Body of pancreas (tissue), 4 donors: ENCODE measurements around the gene RAB11FIP4.

Experiments
- POLR2A ChIP-seq, 3 donors: fragments of 450-650 bp; IDR thresholded peaks; one replicate each; pipeline ENCODE4 v1.6.1; 2016; ENCODE audit warnings: antibody characterized with exemption in 3 of 3, mild to moderate bottlenecking in 2 of 3
- TF ChIP-seq, protein P1 (sequence below), 7 experiments: fragments of 450-650 bp in 4 of 7; fragments of 200-600 bp in 3 of 7; sonication (generic) in 3 of 7; IDR thresholded peaks; one replicate each; pipeline ENCODE4 v1.5.1; 2016 to 2019; ENCODE audit warnings: antibody characterized with exemption in 7 of 7

- TF ChIP-seq, protein P1, sequence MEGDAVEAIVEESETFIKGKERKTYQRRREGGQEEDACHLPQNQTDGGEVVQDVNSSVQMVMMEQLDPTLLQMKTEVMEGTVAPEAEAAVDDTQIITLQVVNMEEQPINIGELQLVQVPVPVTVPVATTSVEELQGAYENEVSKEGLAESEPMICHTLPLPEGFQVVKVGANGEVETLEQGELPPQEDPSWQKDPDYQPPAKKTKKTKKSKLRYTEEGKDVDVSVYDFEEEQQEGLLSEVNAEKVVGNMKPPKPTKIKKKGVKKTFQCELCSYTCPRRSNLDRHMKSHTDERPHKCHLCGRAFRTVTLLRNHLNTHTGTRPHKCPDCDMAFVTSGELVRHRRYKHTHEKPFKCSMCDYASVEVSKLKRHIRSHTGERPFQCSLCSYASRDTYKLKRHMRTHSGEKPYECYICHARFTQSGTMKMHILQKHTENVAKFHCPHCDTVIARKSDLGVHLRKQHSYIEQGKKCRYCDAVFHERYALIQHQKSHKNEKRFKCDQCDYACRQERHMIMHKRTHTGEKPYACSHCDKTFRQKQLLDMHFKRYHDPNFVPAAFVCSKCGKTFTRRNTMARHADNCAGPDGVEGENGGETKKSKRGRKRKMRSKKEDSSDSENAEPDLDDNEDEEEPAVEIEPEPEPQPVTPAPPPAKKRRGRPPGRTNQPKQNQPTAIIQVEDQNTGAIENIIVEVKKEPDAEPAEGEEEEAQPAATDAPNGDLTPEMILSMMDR (IDR thresholded peaks at IDR 0.05): no peak
- no peak for TF ChIP-seq POLR2A (IDR thresholded peaks at IDR 0.05)
Observed at GRCh38 chr17:31469959-31470358, 78.5 kb downstream of the RAB11FIP4 start.
